ENCODE measurements around the gene INSYN2B. TPM values are rescaled to one million over a fixed set of nuclear protein-coding genes. Genes with fewer than 3 reads are reported as not detected.

Gene INSYN2B
- total RNA-seq, 1 donor from 2014 or later = 0.17 TPM

- DNase-seq (ENCODE audit: low read depth) = peak; percentile 57
- no peak overlapping the region for H3K4me3 ChIP-seq (ENCODE audit: low read depth, low read length)
- H3K36me3 ChIP-seq (ENCODE audit: control insufficient read depth, insufficient read depth, low read length) = no peaks in the 10 kb centered on the region
- no peaks in the 10 kb centered on the region for H3K27me3 ChIP-seq (ENCODE audit: control insufficient read depth, insufficient read depth, low read length)
- TF ChIP-seq, protein P1, sequence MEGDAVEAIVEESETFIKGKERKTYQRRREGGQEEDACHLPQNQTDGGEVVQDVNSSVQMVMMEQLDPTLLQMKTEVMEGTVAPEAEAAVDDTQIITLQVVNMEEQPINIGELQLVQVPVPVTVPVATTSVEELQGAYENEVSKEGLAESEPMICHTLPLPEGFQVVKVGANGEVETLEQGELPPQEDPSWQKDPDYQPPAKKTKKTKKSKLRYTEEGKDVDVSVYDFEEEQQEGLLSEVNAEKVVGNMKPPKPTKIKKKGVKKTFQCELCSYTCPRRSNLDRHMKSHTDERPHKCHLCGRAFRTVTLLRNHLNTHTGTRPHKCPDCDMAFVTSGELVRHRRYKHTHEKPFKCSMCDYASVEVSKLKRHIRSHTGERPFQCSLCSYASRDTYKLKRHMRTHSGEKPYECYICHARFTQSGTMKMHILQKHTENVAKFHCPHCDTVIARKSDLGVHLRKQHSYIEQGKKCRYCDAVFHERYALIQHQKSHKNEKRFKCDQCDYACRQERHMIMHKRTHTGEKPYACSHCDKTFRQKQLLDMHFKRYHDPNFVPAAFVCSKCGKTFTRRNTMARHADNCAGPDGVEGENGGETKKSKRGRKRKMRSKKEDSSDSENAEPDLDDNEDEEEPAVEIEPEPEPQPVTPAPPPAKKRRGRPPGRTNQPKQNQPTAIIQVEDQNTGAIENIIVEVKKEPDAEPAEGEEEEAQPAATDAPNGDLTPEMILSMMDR (IDR thresholded peaks at IDR 0.05; ENCODE audit: insufficient read depth, low read length, poor library complexity, severe bottlenecking) = no peak
Measured at GRCh38 chr5:169939731-169940130, 40.6 kb downstream of the INSYN2B start.

DNA sequence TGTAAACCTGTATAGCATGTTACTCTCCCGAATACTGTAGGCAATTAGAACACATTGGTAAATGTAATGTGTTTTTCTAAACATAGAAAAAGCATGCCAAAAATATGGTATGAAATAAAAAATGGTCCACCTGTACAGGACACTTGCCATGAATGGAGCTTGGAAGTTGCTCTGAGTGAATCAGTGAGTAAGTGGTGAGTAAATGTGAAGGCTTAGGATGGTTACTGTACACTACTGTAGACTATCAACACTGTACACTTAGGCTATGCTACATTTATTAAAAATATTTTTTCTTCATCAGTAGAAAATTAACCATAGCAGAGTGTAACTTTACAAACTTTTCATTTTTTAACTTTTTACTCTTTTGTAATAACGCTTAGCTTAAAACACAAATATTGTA, 41.9 kb downstream of the INSYN2B start:
- DNase-seq (ENCODE audit: low read depth) = no peak
- TF ChIP-seq, protein P1 (IDR thresholded peaks at IDR 0.05; ENCODE audit: insufficient read depth, low read length, poor library complexity, severe bottlenecking) = no peak

GRCh38 chr5:169935762-169936161, 44.5 kb downstream of the INSYN2B start:
- TF ChIP-seq, protein P1 (IDR thresholded peaks at IDR 0.05; ENCODE audit: insufficient read depth, low read length, poor library complexity, severe bottlenecking) = no peak
- no peak for DNase-seq (ENCODE audit: low read depth)
- Histone ChIP-seq H3K27me3 (ENCODE audit: control insufficient read depth, insufficient read depth, low read length) (no peaks in the 10 kb centered on the region), H3K36me3 (ENCODE audit: control insufficient read depth, insufficient read depth, low read length) (no peaks in the 10 kb centered on the region), H3K4me3 (ENCODE audit: low read depth, low read length) (no peak overlapping the region)

More for the DNA sequence above, 41.9 kb downstream of the INSYN2B start:
- no peaks in the 10 kb centered on the region for H3K36me3 ChIP-seq (ENCODE audit: control insufficient read depth, insufficient read depth, low read length)
- no peak overlapping the region for H3K4me3 ChIP-seq (ENCODE audit: low read depth, low read length)
- no peaks in the 10 kb centered on the region for H3K27me3 ChIP-seq (ENCODE audit: control insufficient read depth, insufficient read depth, low read length)

DNA sequence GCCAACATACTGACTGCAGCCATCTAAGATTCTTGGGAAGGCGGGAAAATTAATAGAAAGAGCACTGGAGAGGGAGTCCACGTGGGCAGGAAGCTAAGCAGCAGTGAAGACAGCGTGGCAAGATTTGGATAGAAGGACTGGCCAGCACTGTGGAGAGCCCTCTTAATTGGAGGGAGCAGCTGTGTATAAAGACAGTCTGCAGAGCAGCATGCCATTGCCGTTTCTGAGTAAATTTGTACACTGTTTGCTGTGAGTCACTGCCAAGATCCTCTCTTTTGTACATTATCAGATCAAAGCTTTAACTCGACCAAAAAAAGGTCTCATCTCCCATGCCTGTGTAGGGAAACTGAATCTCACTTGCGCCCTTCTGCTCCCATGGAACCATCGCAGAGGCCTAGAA, 45.3 kb downstream of the INSYN2B start:
- no peak for DNase-seq (ENCODE audit: low read depth)
- no peaks in the 10 kb centered on the region for H3K27me3 ChIP-seq (ENCODE audit: control insufficient read depth, insufficient read depth, low read length)
- H3K36me3 ChIP-seq (ENCODE audit: control insufficient read depth, insufficient read depth, low read length) = no peaks in the 10 kb centered on the region
- no peak overlapping the region for H3K4me3 ChIP-seq (ENCODE audit: low read depth, low read length)
- TF ChIP-seq, protein P1 (IDR thresholded peaks at IDR 0.05; ENCODE audit: insufficient read depth, low read length, poor library complexity, severe bottlenecking) = no peak

DNA sequence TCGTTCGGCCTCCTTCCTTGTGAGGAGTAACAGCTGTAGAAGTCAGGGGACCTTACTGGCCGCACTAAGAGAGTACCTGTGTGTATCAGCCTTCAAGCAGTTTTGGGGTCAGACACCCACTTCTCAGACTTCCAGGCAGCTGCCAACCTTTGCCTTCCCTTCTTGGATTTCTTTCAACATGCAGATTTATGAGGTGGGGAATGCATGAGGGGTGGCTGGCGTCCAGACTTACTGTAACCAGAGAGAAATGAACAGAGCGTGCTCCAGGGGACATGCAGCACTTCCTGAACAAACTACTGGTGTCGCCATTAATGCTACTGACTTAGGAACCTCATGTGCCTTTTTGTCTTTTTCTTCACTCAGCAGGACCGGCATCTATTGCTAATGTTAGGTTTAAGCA, 46.7 kb downstream of the INSYN2B start:
- TF ChIP-seq, protein P1 (IDR thresholded peaks at IDR 0.05; ENCODE audit: insufficient read depth, low read length, poor library complexity, severe bottlenecking) = no peak
- DNase-seq (ENCODE audit: low read depth) = no peak
- no peaks in the 10 kb centered on the region for H3K36me3 ChIP-seq (ENCODE audit: control insufficient read depth, insufficient read depth, low read length)
- no peak overlapping the region for H3K4me3 ChIP-seq (ENCODE audit: low read depth, low read length)
- H3K27me3 ChIP-seq (ENCODE audit: control insufficient read depth, insufficient read depth, low read length) = no peaks in the 10 kb centered on the region

DNA sequence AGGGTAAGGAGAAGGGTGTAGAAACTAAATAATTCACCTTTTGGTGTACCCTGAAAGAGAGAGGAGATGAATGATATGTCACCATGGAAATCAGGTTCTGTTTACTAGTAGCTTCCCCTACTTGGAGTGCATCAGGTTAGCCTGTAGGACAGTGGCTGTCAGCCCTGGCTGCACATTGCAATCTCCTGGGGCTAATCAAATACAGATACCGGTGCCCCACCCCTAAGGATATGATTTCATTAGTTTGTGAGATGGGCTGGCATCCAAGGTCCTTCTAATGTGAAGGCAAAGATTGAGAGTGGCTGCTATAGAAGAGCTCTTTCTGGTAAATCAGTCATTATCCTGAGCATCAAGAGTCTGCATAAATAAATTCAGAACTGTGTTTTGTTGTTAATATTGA, 47.2 kb downstream of the INSYN2B start:
- TF ChIP-seq, protein P1 (IDR thresholded peaks at IDR 0.05; ENCODE audit: insufficient read depth, low read length, poor library complexity, severe bottlenecking) = no peak
- H3K36me3 ChIP-seq (ENCODE audit: control insufficient read depth, insufficient read depth, low read length) = no peaks in the 10 kb centered on the region
- H3K4me3 ChIP-seq (ENCODE audit: low read depth, low read length) = no peak overlapping the region
- DNase-seq (ENCODE audit: low read depth) = no peak
- no peaks in the 10 kb centered on the region for H3K27me3 ChIP-seq (ENCODE audit: control insufficient read depth, insufficient read depth, low read length)
